Nephron (organoid): ENCODE results near the gene HNRNPUL2.
"Not testable (repeated sequence)": the region's sequence is repeated elsewhere in the genome, so short reads cannot be mapped to it uniquely, and the experiment has no call there.

Experiments used
- H3K27ac Mint-ChIP-seq, 3 experiments: 2 replicates each; pipeline ENCODE4 v1.8.0; 2020; ENCODE audit warnings: mixed read lengths in 3 of 3, mild to moderate bottlenecking in 2 of 3, moderate library complexity in 1 of 3
- H3K27me3 Mint-ChIP-seq: 2 replicates; pipeline ENCODE4 v1.8.0; 2021; ENCODE audit warnings: low read depth, mild to moderate bottlenecking, moderate library complexity, mixed read lengths
- H3K36me3 Mint-ChIP-seq: 2 replicates; pipeline ENCODE4 v1.8.0; 2020; ENCODE audit warnings: low read depth, mixed read lengths
- H3K4me1 Mint-ChIP-seq: 2 replicates; pipeline ENCODE4 v1.8.0; 2020; ENCODE audit warnings: mixed read lengths
- H3K4me3 Mint-ChIP-seq, 3 experiments: 2 replicates each; pipeline ENCODE4 v1.8.0; 2020; ENCODE audit warnings: mild to moderate bottlenecking in 3 of 3, mixed read lengths in 3 of 3, moderate library complexity in 2 of 3
- H3K9me3 Mint-ChIP-seq: 2 replicates; pipeline ENCODE4 v1.8.0; 2020; ENCODE audit warnings: mixed read lengths
- CTCF ChIP-seq, 3 experiments: fragments of 200-600 bp; sonication (generic); IDR thresholded peaks; one replicate each; pipeline ENCODE4 v1.5.0; 2021; ENCODE audit warnings: antibody characterized with exemption in 3 of 3; ENCODE audit not compliant: unreplicated experiment in 3 of 3

HNRNPUL2 gene

GRCh38 chr11:62678770-62679696 lies 48.2 kb downstream of the HNRNPUL2 start, which contains the start of gene UBXN1:
UBXN1 (minus strand) TSS chr11:62679073; CDS start chr11:62678923, 150 bp downstream.
- peaks cover 24% of the 10 kb centered on the region for H3K36me3 Mint-ChIP-seq
- H3K9me3 Mint-ChIP-seq = no peaks in the 10 kb centered on the region

GRCh38 chr11:62678433-62678769 lies 48.9 kb downstream of the HNRNPUL2 start:
- Mint-ChIP-seq H3K36me3 (peaks cover 27% of the 10 kb centered on the region), H3K9me3 (no peaks in the 10 kb centered on the region), H3K4me3 (peak overlapping the region; percentile 90 to 94 (median 92)), H3K27ac (peak overlapping the region; percentile 98 to 99 (median 98)), H3K27me3 (no peaks in the 10 kb centered on the region), H3K4me1 (peaks cover 30% of the 10 kb centered on the region)
- TF ChIP-seq CTCF (IDR thresholded peaks at IDR 0.05; ENCODE audit: unreplicated experiment in 3 of 3) = no peak

More at GRCh38 chr11:62678770-62679696, 48.2 kb downstream of the HNRNPUL2 start, which contains the start of gene UBXN1:
- Mint-ChIP-seq H3K27me3 (no peaks in the 10 kb centered on the region), H3K27ac (peak within 1 kb of the TSS; percentile 98 to 99 (median 98)), H3K4me3 (peak within 1 kb of the TSS; percentile 90 to 94 (median 92)), H3K4me1 (peaks cover 30% of the 10 kb centered on the region)
- no peak for TF ChIP-seq CTCF (IDR thresholded peaks at IDR 0.05; ENCODE audit: unreplicated experiment in 3 of 3)

- H3K4me3 Mint-ChIP-seq = peak overlapping the region; percentile 90 to 94 (median 92)
- H3K36me3 Mint-ChIP-seq = peaks cover 30% of the 10 kb centered on the region
- no peak for TF ChIP-seq CTCF (IDR thresholded peaks at IDR 0.05; ENCODE audit: unreplicated experiment in 3 of 3)
- H3K9me3 Mint-ChIP-seq = no peaks in the 10 kb centered on the region
- H3K27me3 Mint-ChIP-seq = no peaks in the 10 kb centered on the region
- peaks cover 30% of the 10 kb centered on the region for H3K4me1 Mint-ChIP-seq
- peak overlapping the region in 2 of 3 experiments; percentile 9 to 32 for H3K27ac Mint-ChIP-seq
These were observed 49.5 kb downstream of the HNRNPUL2 start for GRCh38 chr11:62677714-62678113.

- H3K27ac Mint-ChIP-seq = peak overlapping the region in 2 of 3 experiments; percentile 33 to 53
These were observed 50.1 kb downstream of the HNRNPUL2 start for GRCh38 chr11:62677156-62677555.

DNA sequence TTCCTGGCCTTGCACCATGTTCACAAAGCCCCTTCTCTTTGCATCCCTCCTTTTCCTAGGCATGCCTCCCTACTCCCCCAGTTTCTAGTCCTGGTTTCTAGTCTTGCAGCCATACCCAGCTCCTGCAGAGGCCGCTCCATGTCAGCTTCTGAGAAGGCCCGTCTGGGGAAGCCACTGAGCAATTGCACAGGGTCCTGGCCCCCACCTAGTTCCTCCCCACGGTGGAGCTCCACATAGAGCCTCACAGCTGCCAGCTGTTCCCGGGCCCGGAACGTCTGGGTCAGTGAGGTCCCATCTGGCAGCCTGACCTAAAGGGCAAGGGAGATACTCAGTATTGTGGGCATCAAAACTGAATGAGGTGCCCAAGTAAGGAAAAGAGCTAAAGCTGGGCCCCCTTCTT lies 50.6 kb downstream of the HNRNPUL2 start:
- H3K36me3 Mint-ChIP-seq = peaks cover 30% of the 10 kb centered on the region
- H3K27ac Mint-ChIP-seq = peak overlapping the region in 2 of 3 experiments; percentile 33 to 53
- H3K27me3 Mint-ChIP-seq = no peaks in the 10 kb centered on the region
- no peak for TF ChIP-seq CTCF (IDR thresholded peaks at IDR 0.05; ENCODE audit: unreplicated experiment in 3 of 3)
- peak overlapping the region; percentile 90 to 94 (median 92) for H3K4me3 Mint-ChIP-seq
- H3K4me1 Mint-ChIP-seq = peaks cover 37% of the 10 kb centered on the region
- H3K9me3 Mint-ChIP-seq = no peaks in the 10 kb centered on the region

More at GRCh38 chr11:62677156-62677555, 50.1 kb downstream of the HNRNPUL2 start:
- H3K27me3 Mint-ChIP-seq = no peaks in the 10 kb centered on the region
- peaks cover 33% of the 10 kb centered on the region for H3K4me1 Mint-ChIP-seq
- no peak for TF ChIP-seq CTCF (IDR thresholded peaks at IDR 0.05; ENCODE audit: unreplicated experiment in 3 of 3)
- H3K4me3 Mint-ChIP-seq = peak overlapping the region; percentile 90 to 94 (median 92)
- no peaks in the 10 kb centered on the region for H3K9me3 Mint-ChIP-seq
- H3K36me3 Mint-ChIP-seq = peaks cover 30% of the 10 kb centered on the region

DNA sequence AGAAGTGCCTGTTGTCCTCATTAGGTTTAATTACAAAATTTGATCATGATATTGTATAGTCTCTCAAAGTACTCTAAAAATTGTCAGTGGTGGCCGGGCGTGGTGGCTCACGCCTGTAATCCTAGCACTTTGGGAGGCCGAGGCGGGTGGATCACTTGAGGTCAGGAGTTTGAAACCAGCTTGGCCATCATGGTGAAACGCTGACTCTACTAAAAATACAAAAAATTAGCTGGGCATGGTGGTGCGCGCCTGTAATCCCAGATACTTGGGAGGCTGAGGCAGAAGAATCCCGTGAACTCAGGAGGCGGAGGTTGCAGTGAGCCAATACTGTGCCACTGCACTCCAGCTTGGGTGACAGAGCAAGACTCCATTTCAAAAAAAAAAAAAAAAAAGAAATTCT lies 51.8 kb downstream of the HNRNPUL2 start:
- peaks cover 34% of the 10 kb centered on the region for H3K36me3 Mint-ChIP-seq
- H3K4me3 Mint-ChIP-seq = peak overlapping the region; percentile 20 to 71 (median 69)
- not testable (repeated sequence) for H3K27ac Mint-ChIP-seq, H3K9me3 Mint-ChIP-seq, H3K27me3 Mint-ChIP-seq
- H3K4me1 Mint-ChIP-seq = peaks cover 40% of the 10 kb centered on the region
